ENCODE results near the gene ZNF521. TPM values are rescaled to one million over a fixed set of nuclear protein-coding genes. Genes with fewer than 3 reads are reported as not detected.

ZNF521 gene
- total RNA-seq, 1 experiment from 2014 or later = not detected

- Histone ChIP-seq H3K27ac (ENCODE audit: low read depth, low read length, poor library complexity, severe bottlenecking) (no peak overlapping the region), H3K4me1 (ENCODE audit: insufficient read depth, low read length, poor library complexity, severe bottlenecking) (no peaks in the 10 kb centered on the region), H3K9me3 (ENCODE audit: low read depth, low read length, poor library complexity, severe bottlenecking) (no peaks in the 10 kb centered on the region), H3K4me3 (ENCODE audit: low read depth, low read length, poor library complexity, severe bottlenecking) (no peak overlapping the region), H3K27me3 (replicated peaks; ENCODE audit: insufficient read depth, low read depth, low read length, poor library complexity) (peaks cover 6% of the 10 kb centered on the region), H3K36me3 (ENCODE audit: insufficient read depth, low read length, poor library complexity, severe bottlenecking) (no peaks in the 10 kb centered on the region)
- TF ChIP-seq EZH2 (IDR thresholded peaks at IDR 0.05; ENCODE audit: borderline replicate concordance, low read depth, low read length, poor library complexity, severe bottlenecking) (no peak), CTCF (conservative IDR thresholded peaks at IDR 0.05; ENCODE audit: low read depth, low read length) (no peak)
- no peak for DNase-seq (ENCODE audit: low spot score)
- intact Hi-C loops (cut with micrococcal nuclease; ENCODE audit: unreplicated experiment) = no loop called here
- no TSS peak for BruUV-seq (replicated peaks)
- CTCF ChIA-PET = no interaction called here
- POLR2A ChIA-PET (ENCODE audit: low non-redundant PET) = no interaction called here
These were observed 114.2 kb downstream of the ZNF521 start for GRCh38 chr18:25237571-25238267.

DNA sequence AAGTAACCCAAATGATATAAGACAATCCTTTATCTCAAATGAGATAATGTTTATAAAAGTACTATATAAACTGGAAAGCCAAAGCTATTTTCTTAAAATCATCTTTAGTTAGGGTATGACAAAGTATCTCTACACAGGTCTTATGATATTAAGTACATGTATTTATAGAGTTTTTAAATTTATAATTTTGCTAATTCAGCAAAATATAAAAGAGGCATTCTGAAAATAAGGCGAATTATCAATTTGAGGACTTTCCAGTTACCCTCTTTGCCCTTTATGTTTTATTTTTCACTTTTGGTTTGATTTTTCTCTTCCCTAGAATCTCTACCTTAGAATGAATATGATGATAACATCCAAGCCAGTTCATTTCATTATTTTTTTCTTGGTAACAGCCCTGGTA is 115.2 kb downstream of the ZNF521 start:
- CTCF ChIA-PET = no interaction called here
- no TSS peak for BruUV-seq (replicated peaks)
- H3K4me3 ChIP-seq (ENCODE audit: low read depth, low read length, poor library complexity, severe bottlenecking) = no peak overlapping the region

GRCh38 chr18:25235401-25236042 is 116.4 kb downstream of the ZNF521 start:
- no peak overlapping the region for H3K27ac ChIP-seq (ENCODE audit: low read depth, low read length, poor library complexity, severe bottlenecking)
- intact Hi-C loops (cut with micrococcal nuclease; ENCODE audit: unreplicated experiment) = no loop called here
- peaks cover 9% of the 10 kb centered on the region for H3K27me3 ChIP-seq (replicated peaks; ENCODE audit: insufficient read depth, low read depth, low read length, poor library complexity)
- no TSS peak for BruUV-seq (replicated peaks)
- POLR2A ChIA-PET (ENCODE audit: low non-redundant PET) = no interaction called here
- no peaks in the 10 kb centered on the region for H3K4me1 ChIP-seq (ENCODE audit: insufficient read depth, low read length, poor library complexity, severe bottlenecking)
- no peaks in the 10 kb centered on the region for H3K9me3 ChIP-seq (ENCODE audit: low read depth, low read length, poor library complexity, severe bottlenecking)
- no peaks in the 10 kb centered on the region for H3K36me3 ChIP-seq (ENCODE audit: insufficient read depth, low read length, poor library complexity, severe bottlenecking)
- TF ChIP-seq CTCF (conservative IDR thresholded peaks at IDR 0.05; ENCODE audit: low read depth, low read length) (no peak), EZH2 (IDR thresholded peaks at IDR 0.05; ENCODE audit: borderline replicate concordance, low read depth, low read length, poor library complexity, severe bottlenecking) (no peak)
- H3K4me3 ChIP-seq (ENCODE audit: low read depth, low read length, poor library complexity, severe bottlenecking) = no peak overlapping the region
- CTCF ChIA-PET = no interaction called here
- no peak for DNase-seq (ENCODE audit: low spot score)

More for the DNA sequence above, 115.2 kb downstream of the ZNF521 start:
- TF ChIP-seq CTCF (conservative IDR thresholded peaks at IDR 0.05; ENCODE audit: low read depth, low read length) (no peak), EZH2 (IDR thresholded peaks at IDR 0.05; ENCODE audit: borderline replicate concordance, low read depth, low read length, poor library complexity, severe bottlenecking) (no peak)
- intact Hi-C loops (cut with micrococcal nuclease; ENCODE audit: unreplicated experiment) = no loop called here
- POLR2A ChIA-PET (ENCODE audit: low non-redundant PET) = no interaction called here
- Histone ChIP-seq H3K9me3 (ENCODE audit: low read depth, low read length, poor library complexity, severe bottlenecking) (no peaks in the 10 kb centered on the region), H3K27me3 (replicated peaks; ENCODE audit: insufficient read depth, low read depth, low read length, poor library complexity) (peaks cover 6% of the 10 kb centered on the region), H3K27ac (ENCODE audit: low read depth, low read length, poor library complexity, severe bottlenecking) (no peak overlapping the region), H3K4me1 (ENCODE audit: insufficient read depth, low read length, poor library complexity, severe bottlenecking) (no peaks in the 10 kb centered on the region), H3K36me3 (ENCODE audit: insufficient read depth, low read length, poor library complexity, severe bottlenecking) (no peaks in the 10 kb centered on the region)
- no peak for DNase-seq (ENCODE audit: low spot score)
